LNCAP (cell line): Measurements from ENCODE around the gene ZNF770.

Experiments used
- CTCF ChIP-seq: fragments of 450-650 bp; IDR thresholded peaks from 2 replicates; pipeline ENCODE4 v1.5.1; 2017; ENCODE audit warnings: mild to moderate bottlenecking

ZNF770 gene

GRCh38 chr15:35007397-35007796 lies 19.3 kb upstream of the ZNF770 start:
- TF ChIP-seq CTCF: no peak

- no peak for TF ChIP-seq CTCF
Measured at GRCh38 chr15:35005933-35006332, 17.8 kb upstream of the ZNF770 start.

GRCh38 chr15:35003928-35004327 lies 15.8 kb upstream of the ZNF770 start:
- no peak for TF ChIP-seq CTCF

- no peak for TF ChIP-seq CTCF
Measured at GRCh38 chr15:35000511-35000910, 12.4 kb upstream of the ZNF770 start.

GRCh38 chr15:34999906-35000305 lies 11.8 kb upstream of the ZNF770 start:
- no peak for TF ChIP-seq CTCF

- TF ChIP-seq CTCF: no peak
Measured at GRCh38 chr15:34994925-34995324, 6.8 kb upstream of the ZNF770 start.

GRCh38 chr15:34993877-34994276 lies 5.8 kb upstream of the ZNF770 start:
- no peak for TF ChIP-seq CTCF

- no peak for TF ChIP-seq CTCF
Measured at GRCh38 chr15:34993412-34993811, 5.3 kb upstream of the ZNF770 start.
